IMR-90 (cell line): ENCODE results near the gene POLR1B. TPM values are rescaled to one million over a fixed set of nuclear protein-coding genes. Genes with fewer than 3 reads are reported as not detected.
"Not testable (repeated sequence)": the region's sequence is repeated elsewhere in the genome, so short reads cannot be mapped to it uniquely, and the experiment has no call there.

ENCODE experiments used
- ATAC-seq: fragments of 200-7000 bp; cut with Tn5 transposase; 2 replicates; pipeline ENCODE4 v1.9.1; 2020; ENCODE audit warnings: low read depth, mild to moderate bottlenecking, moderate library complexity
- BruUV-seq: library from RNA; stranded (reverse); fragments of 400-500 nt; replicated peaks from 2 replicates; lab custom pipeline; 2021; lab: Mats Ljungman, UMichigan
- CTCF ChIA-PET: fragments of 300-600 bp; formaldehyde crosslinking; extraction: SDS; loops from one replicate; lab custom pipeline; 2021; ENCODE audit warnings: antibody characterized with exemption; lab: Yijun Ruan, JAX
- POLR2A ChIA-PET: fragments of 300-600 bp; sonication (Branson Sonifier 250); formaldehyde crosslinking; loops from one replicate; lab custom pipeline; 2022; ENCODE audit warnings: antibody characterized with exemption; ENCODE audit not compliant: unreplicated experiment; lab: Charles Lee
- DNase-seq: peaks from one replicate; pipeline ENCODE4 v3.0.0; 2013
- H2AFZ ChIP-seq: replicated peaks from 2 replicates; pipeline ENCODE3; 2013; ENCODE audit warnings: low read length, mild to moderate bottlenecking; ENCODE audit not compliant: poor library complexity
- H2AK5ac ChIP-seq: 2 replicates; pipeline ENCODE4 v1.6.1; 2013; ENCODE audit warnings: low read depth, low read length, inconsistent platforms
- H2AK9ac ChIP-seq: replicated peaks from 2 replicates; pipeline ENCODE3; 2013; ENCODE audit warnings: mild to moderate bottlenecking, low read depth, low read length, moderate library complexity; ENCODE audit not compliant: poor library complexity
- H2BK120ac ChIP-seq: 2 replicates; pipeline ENCODE4 v1.6.1; 2013; ENCODE audit warnings: low read depth, low read length, inconsistent platforms
- H2BK15ac ChIP-seq: 3 replicates; pipeline ENCODE4 v1.6.1; 2013; ENCODE audit warnings: low read depth, low read length, inconsistent platforms
- H2BK20ac ChIP-seq: 2 replicates; pipeline ENCODE4 v1.6.1; 2013; ENCODE audit warnings: low read depth, mild to moderate bottlenecking, inconsistent platforms, low read length, moderate library complexity
- H2BK5ac ChIP-seq: 2 replicates; pipeline ENCODE4 v1.6.1; 2013; ENCODE audit warnings: mild to moderate bottlenecking, low read depth, low read length, inconsistent platforms; ENCODE audit not compliant: poor library complexity, severe bottlenecking
- H3K14ac ChIP-seq: replicated peaks from 2 replicates; pipeline ENCODE4 v1.6.1; 2013; ENCODE audit warnings: low read depth, low read length, inconsistent platforms
- H3K18ac ChIP-seq: 2 replicates; pipeline ENCODE4 v1.6.1; 2013; ENCODE audit warnings: low read depth, low read length, control low read depth
- H3K23ac ChIP-seq: 2 replicates; pipeline ENCODE4 v1.6.1; 2013; ENCODE audit warnings: low read depth, low read length, inconsistent platforms
- H3K27ac ChIP-seq: 2 replicates; pipeline ENCODE4 v1.5.1; 2013; ENCODE audit warnings: mild to moderate bottlenecking, control low read depth, low read length; ENCODE audit not compliant: insufficient read depth
- H3K27me3 ChIP-seq: 2 replicates; pipeline ENCODE4 v1.6.1; 2013; ENCODE audit warnings: low read length; ENCODE audit not compliant: control insufficient read depth, insufficient read depth
- H3K36me3 ChIP-seq: 2 replicates; pipeline ENCODE4 v1.6.1; 2013; ENCODE audit warnings: low read length, mixed read lengths; ENCODE audit not compliant: control insufficient read depth, insufficient read depth
- H3K4ac ChIP-seq: 2 replicates; pipeline ENCODE4 v1.6.1; 2013; ENCODE audit warnings: low read depth, low read length, inconsistent platforms
- H3K4me1 ChIP-seq: 2 replicates; pipeline ENCODE4 v1.6.1; 2013; ENCODE audit warnings: low read length, mixed read lengths; ENCODE audit not compliant: control insufficient read depth, insufficient read depth
- H3K4me2 ChIP-seq: 2 replicates; pipeline ENCODE4 v1.6.1; 2013; ENCODE audit warnings: low read depth, mild to moderate bottlenecking, control low read depth, low read length, moderate library complexity
- H3K4me3 ChIP-seq: 2 replicates; pipeline ENCODE4 v1.5.1; 2013; ENCODE audit warnings: low read depth, mild to moderate bottlenecking, control low read depth, low read length, moderate library complexity; ENCODE audit not compliant: insufficient read depth
- H3K56ac ChIP-seq: 2 replicates; pipeline ENCODE4 v1.6.1; 2013; ENCODE audit warnings: low read length, inconsistent platforms; ENCODE audit not compliant: insufficient read depth; ENCODE audit errors: extremely low read depth
- H3K79me1 ChIP-seq, 2 experiments: 2 replicates each; pipeline ENCODE4 v1.6.1; 2013; ENCODE audit warnings: low read length in 2 of 2, inconsistent platforms in 1 of 2, low read depth in 1 of 2
- H3K9ac ChIP-seq: 2 replicates; pipeline ENCODE4 v1.6.1; 2013; ENCODE audit warnings: low read depth, low read length, control low read depth
- H3K9me1 ChIP-seq: 2 replicates; pipeline ENCODE4 v1.6.1; 2013; ENCODE audit warnings: low read length, inconsistent platforms; ENCODE audit not compliant: insufficient read depth
- H3K9me3 ChIP-seq: 2 replicates; pipeline ENCODE4 v1.6.1; 2013; ENCODE audit warnings: low read length; ENCODE audit not compliant: control insufficient read depth, insufficient read depth
- H4K20me1 ChIP-seq: 2 replicates; pipeline ENCODE4 v1.6.1; 2013; ENCODE audit warnings: low read length, inconsistent platforms; ENCODE audit not compliant: insufficient read depth
- H4K5ac ChIP-seq: 2 replicates; pipeline ENCODE4 v1.6.1; 2013; ENCODE audit warnings: mild to moderate bottlenecking, low read depth, low read length, control low read depth
- H4K8ac ChIP-seq, 2 experiments: 2 replicates each; pipeline ENCODE4 v1.6.1; 2013; ENCODE audit warnings: low read depth in 2 of 2, low read length in 2 of 2, control low read depth in 1 of 2, inconsistent platforms in 1 of 2
- H4K91ac ChIP-seq: 2 replicates; pipeline ENCODE4 v1.6.1; 2013; ENCODE audit warnings: low read depth, low read length, inconsistent platforms; ENCODE audit not compliant: insufficient read depth
- BHLHE40 ChIP-seq: fragments of 150-350 bp; IDR thresholded peaks from 2 replicates; pipeline ENCODE4 v1.6.1; 2016; ENCODE audit warnings: mild to moderate bottlenecking, low read depth, low read length
- CTCF ChIP-seq: conservative IDR thresholded peaks from 2 replicates; pipeline ENCODE4 v1.5.1; 2012; ENCODE audit warnings: mild to moderate bottlenecking, low read depth, low read length, improper control_type of control experiment
- RAD21 ChIP-seq: IDR thresholded peaks from 2 replicates; pipeline ENCODE4 v1.6.1; 2012; ENCODE audit warnings: low read length, improper control_type of control experiment
- USF2 ChIP-seq: fragments of 150-350 bp; IDR thresholded peaks from 2 replicates; pipeline ENCODE4 v1.6.1; 2017; ENCODE audit warnings: mild to moderate bottlenecking, antibody characterized with exemption, low read length, low read depth
- WGBS, 2 experiments: methylation state at CpG; one replicate each; pipeline versions ENCODE4 v1.1.5 to v1.1.7; 2013; ENCODE audit warnings: missing lambda C conversion rate in 2 of 2; ENCODE audit not compliant: insufficient read length in 1 of 2; ENCODE audit errors: extremely low coverage in 2 of 2; 5-methylcytosine and 5-hydroxymethylcytosine counted together
- dilution Hi-C: fragments of 300-500 bp; cut with HindIII; formaldehyde crosslinking; loops from one replicate; pipeline ENCODE4 v1.14.3; 2018; ENCODE audit warnings: low sequenced_read_pairs; ENCODE audit not compliant: unreplicated experiment
- in situ Hi-C: fragments of 300-500 bp; cut with MboI; formaldehyde crosslinking; loops from 3 replicates; pipeline ENCODE4 v1.14.3; 2019; ENCODE audit warnings: low sequenced_read_pairs, inconsistent platforms, mixed read lengths
- intact Hi-C: fragments of 100-400 bp; cut with micrococcal nuclease; formaldehyde crosslinking; loops from 2 replicates; pipeline ENCODE4 v1.10.0; 2022
- polyA plus RNA-seq, 3 experiments: library from polyadenylated mRNA; depleted of rRNA; stranded (reverse); fragments of >200 nt; gene quantifications; 2 replicates each; pipeline ENCODE4 v1.2.3, GENCODE V29; 2012; ENCODE audit warnings: low replicate concordance in 1 of 3
- total RNA-seq: library from RNA; depleted of rRNA; stranded (reverse); fragments of >200 nt; gene quantifications from 2 replicates; pipeline ENCODE4 v1.2.3, GENCODE V29; 2012

The POLR1B gene
- total and polyA plus RNA-seq, 2 of the 4 experiments (the other 2 are of a cell fraction), result 10.5 to 24.6 TPM

- H4K5ac ChIP-seq, POLR2A ChIA-PET, CTCF ChIA-PET, H2AFZ ChIP-seq, dilution Hi-C loops, H4K20me1 ChIP-seq, H3K18ac ChIP-seq, H2BK20ac ChIP-seq, H3K56ac ChIP-seq, H3K4me1 ChIP-seq, intact Hi-C loops, H3K27me3 ChIP-seq, H4K8ac ChIP-seq, H4K91ac ChIP-seq, H3K27ac ChIP-seq, H3K9me3 ChIP-seq, H3K36me3 ChIP-seq, H2BK5ac ChIP-seq, H3K79me1 ChIP-seq, H3K23ac ChIP-seq, ATAC-seq, in situ Hi-C loops, H3K14ac ChIP-seq, H3K9ac ChIP-seq, H2BK120ac ChIP-seq, H2AK5ac ChIP-seq, H2BK15ac ChIP-seq, H3K4me3 ChIP-seq, H3K9me1 ChIP-seq, H3K4ac ChIP-seq, BruUV-seq, H3K4me2 ChIP-seq, H2AK9ac ChIP-seq: not testable (repeated sequence)
- TF ChIP-seq RAD21, result peak; percentile 35
- peak; percentile 33 for TF ChIP-seq CTCF
- peak; percentile 51; the same call in 1 of the 2 replicates for TF ChIP-seq USF2
- peak; percentile 65; the same call in 1 of the 2 replicates for TF ChIP-seq BHLHE40
- no CpG with 5 or more reads among the region's 10 CpGs for WGBS, 2 experiments
- peak; percentile 36 for DNase-seq
These were observed 41.3 kb upstream of the POLR1B start for GRCh38 chr2:112500850-112501484.
